HFFc6 (cell line): ENCODE results near the gene SULT1A2. TPM values are rescaled to one million over a fixed set of nuclear protein-coding genes. Genes with fewer than 3 reads are reported as not detected.

Experiments used
- DNase-seq: peaks from one replicate; pipeline ENCODE4 v3.0.0-alpha.2; 2018
- H3K27ac Mint-ChIP-seq: 2 replicates; pipeline ENCODE4 v1.8.0; 2020; ENCODE audit warnings: mild to moderate bottlenecking, mixed read lengths
- H3K27me3 Mint-ChIP-seq: 2 replicates; pipeline ENCODE4 v1.8.0; 2021; ENCODE audit warnings: mild to moderate bottlenecking, moderate library complexity, mixed read lengths; ENCODE audit not compliant: insufficient read depth
- H3K36me3 Mint-ChIP-seq: 2 replicates; pipeline ENCODE4 v1.8.0; 2021; ENCODE audit warnings: low read depth, mixed read lengths
- H3K4me1 Mint-ChIP-seq: 2 replicates; pipeline ENCODE4 v1.8.0; 2020; ENCODE audit warnings: low read depth, mixed read lengths
- H3K4me3 Mint-ChIP-seq: 2 replicates; pipeline ENCODE4 v1.8.0; 2020; ENCODE audit warnings: mild to moderate bottlenecking, moderate library complexity, mixed read lengths
- H3K9me3 Mint-ChIP-seq: 2 replicates; pipeline ENCODE4 v1.8.0; 2020; ENCODE audit warnings: mild to moderate bottlenecking, mixed read lengths
- total RNA-seq, 6 experiments: library from RNA; stranded (reverse); fragmentation: NEBNext Ultra II Directional; extraction: Animal tissue kit (Norgen Biotek cat#: 25700); gene quantifications; 2 replicates in 1 of 6; 3 replicates in 5 of 6; pipeline ENCODE4 v1.2.3, GENCODE V29; 2021
- TF ChIP-seq, protein P1 (sequence below): fragments of 200-600 bp; sonication (generic); IDR thresholded peaks from 2 replicates; pipeline ENCODE4 v1.5.0; 2021; ENCODE audit warnings: antibody characterized with exemption, mild to moderate bottlenecking

The SULT1A2 gene
- total RNA-seq, 6 experiments from 2014 or later, result not detected

DNA sequence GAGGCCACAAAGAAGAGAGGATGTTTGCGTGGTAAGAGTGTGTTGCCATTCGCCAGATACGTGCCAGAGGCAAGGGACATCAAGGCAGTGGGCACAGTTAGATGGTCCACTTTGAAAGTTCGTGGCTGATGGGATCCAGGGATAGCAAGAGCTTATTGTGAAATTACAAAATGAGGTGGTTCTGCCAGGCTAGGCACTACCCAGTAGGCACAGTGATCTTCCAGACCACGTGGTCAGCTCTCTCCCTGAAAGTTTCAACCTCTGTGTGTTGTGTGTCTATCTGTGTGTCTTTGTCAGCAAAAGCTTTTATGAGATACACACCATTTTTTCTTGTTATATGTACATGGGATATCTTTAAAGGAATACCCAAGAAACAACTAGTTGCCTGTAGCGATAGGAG, 33.6 kb downstream of the SULT1A2 start:
- Mint-ChIP-seq H3K4me3 (no peak overlapping the region), H3K36me3 (peaks cover 26% of the 10 kb centered on the region), H3K4me1 (peaks cover 12% of the 10 kb centered on the region), H3K27ac (no peak overlapping the region), H3K27me3 (0 out of 2 replicates have a peak, but pooled peaks cover 2% of the 10 kb centered on the region), H3K9me3 (peaks cover 19% of the 10 kb centered on the region)
- no peak for DNase-seq
- TF ChIP-seq, protein P1, sequence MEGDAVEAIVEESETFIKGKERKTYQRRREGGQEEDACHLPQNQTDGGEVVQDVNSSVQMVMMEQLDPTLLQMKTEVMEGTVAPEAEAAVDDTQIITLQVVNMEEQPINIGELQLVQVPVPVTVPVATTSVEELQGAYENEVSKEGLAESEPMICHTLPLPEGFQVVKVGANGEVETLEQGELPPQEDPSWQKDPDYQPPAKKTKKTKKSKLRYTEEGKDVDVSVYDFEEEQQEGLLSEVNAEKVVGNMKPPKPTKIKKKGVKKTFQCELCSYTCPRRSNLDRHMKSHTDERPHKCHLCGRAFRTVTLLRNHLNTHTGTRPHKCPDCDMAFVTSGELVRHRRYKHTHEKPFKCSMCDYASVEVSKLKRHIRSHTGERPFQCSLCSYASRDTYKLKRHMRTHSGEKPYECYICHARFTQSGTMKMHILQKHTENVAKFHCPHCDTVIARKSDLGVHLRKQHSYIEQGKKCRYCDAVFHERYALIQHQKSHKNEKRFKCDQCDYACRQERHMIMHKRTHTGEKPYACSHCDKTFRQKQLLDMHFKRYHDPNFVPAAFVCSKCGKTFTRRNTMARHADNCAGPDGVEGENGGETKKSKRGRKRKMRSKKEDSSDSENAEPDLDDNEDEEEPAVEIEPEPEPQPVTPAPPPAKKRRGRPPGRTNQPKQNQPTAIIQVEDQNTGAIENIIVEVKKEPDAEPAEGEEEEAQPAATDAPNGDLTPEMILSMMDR, result no peak

DNA sequence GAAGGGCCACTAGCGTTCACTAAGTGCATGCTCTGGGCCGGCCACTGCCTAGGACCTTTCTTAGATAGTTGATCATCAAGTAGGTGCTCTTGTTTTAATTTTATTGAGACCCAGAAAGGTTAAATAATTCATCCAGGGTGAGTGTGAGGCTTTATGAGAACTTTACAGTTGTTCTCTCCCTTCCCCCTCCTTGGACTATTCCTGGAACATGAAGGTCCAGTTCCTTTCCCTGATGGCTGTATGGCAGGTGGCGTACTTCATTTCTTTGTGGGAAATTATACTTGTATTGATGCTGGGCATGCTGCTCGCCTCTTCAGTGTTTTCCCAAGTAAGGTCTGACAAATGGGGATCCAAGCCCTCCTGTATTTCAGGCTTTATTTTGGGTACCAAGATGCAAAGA, 34.7 kb downstream of the SULT1A2 start:
- peaks cover 12% of the 10 kb centered on the region for H3K4me1 Mint-ChIP-seq
- H3K9me3 Mint-ChIP-seq, result peaks cover 12% of the 10 kb centered on the region
- H3K27ac Mint-ChIP-seq, result no peak overlapping the region
- TF ChIP-seq, protein P1, result no peak
- DNase-seq, result no peak
- 0 out of 2 replicates have a peak, but pooled peaks cover 2% of the 10 kb centered on the region for H3K27me3 Mint-ChIP-seq
- H3K4me3 Mint-ChIP-seq, result no peak overlapping the region
- H3K36me3 Mint-ChIP-seq, result peaks cover 20% of the 10 kb centered on the region

DNA sequence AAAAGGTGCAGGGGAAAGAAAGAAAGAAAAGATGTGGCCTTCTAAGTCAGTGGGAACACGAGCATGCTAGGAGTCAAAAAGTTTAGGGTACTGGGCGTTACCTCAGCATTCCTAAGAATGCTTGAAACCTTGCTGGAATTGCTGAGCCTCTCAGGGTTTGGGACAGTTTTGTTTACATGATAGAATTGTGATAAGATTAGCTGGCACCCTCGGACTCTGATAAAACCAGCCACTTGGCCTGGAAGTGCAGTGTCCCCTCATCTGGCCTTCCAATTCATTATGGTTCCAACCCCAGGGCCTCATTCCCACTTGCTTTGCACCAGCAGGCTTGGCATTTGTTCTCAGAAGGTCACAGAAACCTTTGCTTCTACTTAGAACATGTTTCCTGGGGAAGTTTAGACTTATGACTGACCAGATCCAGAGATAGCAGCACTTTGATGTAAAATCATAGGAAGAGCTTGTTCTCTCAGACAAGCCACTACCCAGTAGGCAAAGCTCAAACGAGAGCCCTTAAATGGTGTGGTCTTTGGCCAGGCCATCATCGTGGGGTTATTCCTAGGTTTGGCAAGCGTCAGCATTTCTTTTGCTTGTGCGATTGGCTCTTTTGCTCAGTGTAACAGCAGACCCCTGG, 35.2 kb downstream of the SULT1A2 start:
- no peak for DNase-seq
- TF ChIP-seq, protein P1, result no peak
- Mint-ChIP-seq H3K9me3 (peaks cover 10% of the 10 kb centered on the region), H3K36me3 (peaks cover 18% of the 10 kb centered on the region), H3K4me1 (peaks cover 12% of the 10 kb centered on the region), H3K27me3 (0 out of 2 replicates have a peak, but pooled peaks cover 2% of the 10 kb centered on the region), H3K27ac (no peak overlapping the region), H3K4me3 (no peak overlapping the region)

DNA sequence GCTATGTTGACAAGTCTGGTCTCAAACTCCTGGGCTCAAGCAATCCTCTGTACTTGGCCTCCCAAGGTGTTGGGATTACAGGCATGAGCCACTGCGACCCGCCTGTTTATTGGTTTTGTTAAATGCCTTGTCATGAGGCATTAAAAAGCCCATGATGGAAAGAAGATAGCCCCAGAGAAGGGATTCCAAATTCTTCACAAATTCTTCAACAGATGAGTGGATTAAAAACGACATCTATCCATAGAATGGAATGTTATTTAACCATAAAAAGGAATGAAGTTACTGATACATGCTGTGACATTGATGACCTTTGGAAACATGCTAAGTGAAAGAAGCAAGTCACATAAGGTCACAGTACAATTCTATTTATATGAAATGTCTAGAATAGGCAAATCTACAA, 38.4 kb downstream of the SULT1A2 start:
- peaks cover 5% of the 10 kb centered on the region; the same call in 1 of the 2 replicates for H3K27me3 Mint-ChIP-seq
- H3K27ac Mint-ChIP-seq, result no peak overlapping the region
- no peaks in the 10 kb centered on the region for H3K9me3 Mint-ChIP-seq
- H3K4me3 Mint-ChIP-seq, result no peak overlapping the region
- H3K4me1 Mint-ChIP-seq, result peaks cover 21% of the 10 kb centered on the region
- TF ChIP-seq, protein P1, result no peak
- DNase-seq, result no peak
- peaks cover 8% of the 10 kb centered on the region; the same call in 1 of the 2 replicates for H3K36me3 Mint-ChIP-seq

DNA sequence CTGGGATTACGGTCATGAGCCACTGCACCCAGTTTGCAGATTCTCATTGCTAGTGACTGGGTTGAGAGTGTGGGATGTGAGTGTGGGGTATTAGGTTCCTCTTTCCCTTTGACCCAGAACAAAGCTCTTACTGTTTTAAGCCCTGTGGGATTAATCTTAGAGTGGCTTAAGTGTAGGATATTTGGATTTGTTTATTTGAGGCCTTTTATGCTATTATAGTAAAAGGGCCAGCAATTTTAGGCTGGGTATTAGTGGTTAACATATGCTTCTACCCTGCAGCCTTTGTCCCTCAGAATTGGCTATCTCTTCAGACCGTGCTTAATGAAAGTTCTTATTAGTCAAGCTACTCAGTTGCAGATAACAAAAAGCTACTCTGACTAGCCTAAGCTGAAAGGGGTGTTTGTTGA, 39.9 kb downstream of the SULT1A2 start:
- no peak for DNase-seq
- Mint-ChIP-seq H3K27me3 (peaks cover 5% of the 10 kb centered on the region; the same call in 1 of the 2 replicates), H3K9me3 (no peaks in the 10 kb centered on the region), H3K27ac (no peak overlapping the region), H3K4me3 (no peak overlapping the region), H3K36me3 (peaks cover 8% of the 10 kb centered on the region; the same call in 1 of the 2 replicates), H3K4me1 (peaks cover 17% of the 10 kb centered on the region)
- TF ChIP-seq, protein P1, result no peak
